ENCODE measurements around the gene TRIM42. TPM values are rescaled to one million over a fixed set of nuclear protein-coding genes. Genes with fewer than 3 reads are reported as not detected.

TRIM42 gene
- not detected for total RNA-seq
- total RNA-seq (2013): not detected
- total RNA-seq: 0 reads per million in 29 experiments

- ChIA-PET POLR2A (no interaction called here), CTCF (no interaction called here)
- Histone ChIP-seq H3K36me3 (ENCODE audit: control insufficient read depth in 2 of 2, extremely low read depth in 1 of 2, insufficient read depth in 1 of 2, low read length in 1 of 2) (no peaks in the 10 kb centered on the region), H3K27me3 (replicated peaks in 1 of 2; ENCODE audit: control insufficient read depth in 2 of 2, extremely low read depth in 1 of 2, insufficient read depth in 2 of 2, low read length in 1 of 2) (no peaks in the 10 kb centered on the region), H3K4me1 (ENCODE audit: control insufficient read depth in 1 of 2, extremely low read depth in 1 of 2, insufficient read depth in 2 of 2, low read length in 2 of 2) (no peaks in the 10 kb centered on the region), H3K27ac (ENCODE audit: low read length) (no peak within 1 kb of the TSS), H3K4me3 (ENCODE audit: control insufficient read depth in 1 of 2, extremely low read depth in 1 of 2, low read length in 1 of 2) (no peak within 1 kb of the TSS), H3K9me3 (no peaks in the 10 kb centered on the region)
- no peak for DNase-seq
- Mint-ChIP-seq H3K9me3 (peaks cover 1 to 5% (median 3%) of the 10 kb centered on the region in 3 donors), H3K27ac (no peak within 1 kb of the TSS), H3K4me1 (no peaks in the 10 kb centered on the region), H3K36me3 (no peaks in the 10 kb centered on the region), H3K27me3 (no peaks in the 10 kb centered on the region), H3K4me3 (no peak within 1 kb of the TSS)
- no peak for ATAC-seq (replicated peaks in 1 of 4)
- WGBS (ENCODE audit: insufficient coverage): no CpG with 5 or more reads among the region's 2 CpGs
These were observed at the start of gene TRIM42 for GRCh38 chr3:140677764-140678163. TRIM42 (plus strand) TSS chr3:140678064; CDS start chr3:140678230, 166 bp downstream.

DNA sequence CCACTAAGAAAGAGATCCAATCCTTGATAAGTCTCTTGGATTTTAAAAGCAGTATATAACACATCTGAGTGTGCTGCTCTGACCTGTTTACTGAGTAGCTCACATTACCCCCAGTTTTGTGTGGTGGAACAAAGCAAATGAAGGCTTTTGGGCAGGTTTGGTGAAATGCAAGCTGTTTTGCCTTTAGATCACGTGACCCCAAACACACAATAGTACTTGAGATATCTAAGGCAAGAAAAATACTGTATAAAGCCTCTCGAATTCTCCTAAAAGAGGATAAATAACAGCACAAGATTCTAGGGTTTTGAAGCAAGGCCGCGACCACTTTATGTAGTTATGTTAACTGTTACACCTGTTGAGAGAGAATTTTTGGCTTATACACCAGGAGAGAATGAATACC lies 49.3 kb upstream of the TRIM42 start:
- Histone ChIP-seq H3K4me3 (ENCODE audit: control insufficient read depth in 1 of 2, extremely low read depth in 1 of 2, low read length in 1 of 2) (no peak overlapping the region), H3K36me3 (ENCODE audit: control insufficient read depth in 2 of 2, extremely low read depth in 1 of 2, insufficient read depth in 1 of 2, low read length in 1 of 2) (no peaks in the 10 kb centered on the region), H3K27me3 (replicated peaks in 1 of 2; ENCODE audit: control insufficient read depth in 2 of 2, extremely low read depth in 1 of 2, insufficient read depth in 2 of 2, low read length in 1 of 2) (no peaks in the 10 kb centered on the region), H3K27ac (ENCODE audit: low read length) (no peak overlapping the region), H3K4me1 (ENCODE audit: control insufficient read depth in 1 of 2, extremely low read depth in 1 of 2, insufficient read depth in 2 of 2, low read length in 2 of 2) (no peaks in the 10 kb centered on the region), H3K9me3 (no peaks in the 10 kb centered on the region)
- Mint-ChIP-seq H3K4me1 (no peaks in the 10 kb centered on the region), H3K9me3 (no peaks in the 10 kb centered on the region), H3K4me3 (no peak overlapping the region), H3K27ac (no peak overlapping the region), H3K36me3 (no peaks in the 10 kb centered on the region), H3K27me3 (no peaks in the 10 kb centered on the region)
- POLR2A ChIA-PET: no interaction called here
- CTCF ChIA-PET: no interaction called here
- WGBS (ENCODE audit: insufficient coverage): no CpG with 5 or more reads among the region's 4 CpGs
- ATAC-seq (replicated peaks in 1 of 4) (no peak), DNase-seq (no peak)

GRCh38 chr3:140629357-140630137 lies 48.3 kb upstream of the TRIM42 start:
- Histone ChIP-seq H3K36me3 (ENCODE audit: control insufficient read depth in 2 of 2, extremely low read depth in 1 of 2, insufficient read depth in 1 of 2, low read length in 1 of 2) (no peaks in the 10 kb centered on the region), H3K27me3 (replicated peaks in 1 of 2; ENCODE audit: control insufficient read depth in 2 of 2, extremely low read depth in 1 of 2, insufficient read depth in 2 of 2, low read length in 1 of 2) (no peaks in the 10 kb centered on the region), H3K4me3 (ENCODE audit: control insufficient read depth in 1 of 2, extremely low read depth in 1 of 2, low read length in 1 of 2) (no peak overlapping the region), H3K4me1 (ENCODE audit: control insufficient read depth in 1 of 2, extremely low read depth in 1 of 2, insufficient read depth in 2 of 2, low read length in 2 of 2) (no peaks in the 10 kb centered on the region), H3K27ac (ENCODE audit: low read length) (no peak overlapping the region), H3K9me3 (no peaks in the 10 kb centered on the region)
- POLR2A ChIA-PET: no interaction called here
- H3K9me3 Mint-ChIP-seq: no peaks in the 10 kb centered on the region
- 88% methylated on average over 1 of the region's 3 CpGs for WGBS (ENCODE audit: insufficient coverage)
- no peaks in the 10 kb centered on the region for H3K36me3 Mint-ChIP-seq
- ATAC-seq (replicated peaks in 1 of 4): no peak
- no peak overlapping the region for H3K27ac Mint-ChIP-seq
- H3K27me3 Mint-ChIP-seq: no peaks in the 10 kb centered on the region
- no peak overlapping the region for H3K4me3 Mint-ChIP-seq
- no peaks in the 10 kb centered on the region for H3K4me1 Mint-ChIP-seq
- CTCF ChIA-PET: no interaction called here
- DNase-seq: no peak

GRCh38 chr3:140630366-140630765 lies 47.5 kb upstream of the TRIM42 start:
- DNase-seq: no peak
- Histone ChIP-seq H3K27ac (ENCODE audit: low read length) (no peak overlapping the region), H3K4me3 (ENCODE audit: control insufficient read depth in 1 of 2, extremely low read depth in 1 of 2, low read length in 1 of 2) (no peak overlapping the region), H3K4me1 (ENCODE audit: control insufficient read depth in 1 of 2, extremely low read depth in 1 of 2, insufficient read depth in 2 of 2, low read length in 2 of 2) (no peaks in the 10 kb centered on the region), H3K36me3 (ENCODE audit: control insufficient read depth in 2 of 2, extremely low read depth in 1 of 2, insufficient read depth in 1 of 2, low read length in 1 of 2) (no peaks in the 10 kb centered on the region), H3K9me3 (no peaks in the 10 kb centered on the region), H3K27me3 (replicated peaks in 1 of 2; ENCODE audit: control insufficient read depth in 2 of 2, extremely low read depth in 1 of 2, insufficient read depth in 2 of 2, low read length in 1 of 2) (no peaks in the 10 kb centered on the region)
- ATAC-seq (replicated peaks in 1 of 4): no peak
- no peaks in the 10 kb centered on the region for H3K36me3 Mint-ChIP-seq
- no peaks in the 10 kb centered on the region for H3K9me3 Mint-ChIP-seq
- ChIA-PET POLR2A (no interaction called here), CTCF (no interaction called here)
- no peak overlapping the region for H3K27ac Mint-ChIP-seq
- 83% methylated on average over 1 of the region's 5 CpGs for WGBS (ENCODE audit: insufficient coverage)
- no peaks in the 10 kb centered on the region for H3K27me3 Mint-ChIP-seq
- H3K4me1 Mint-ChIP-seq: no peaks in the 10 kb centered on the region
- H3K4me3 Mint-ChIP-seq: no peak overlapping the region

DNA sequence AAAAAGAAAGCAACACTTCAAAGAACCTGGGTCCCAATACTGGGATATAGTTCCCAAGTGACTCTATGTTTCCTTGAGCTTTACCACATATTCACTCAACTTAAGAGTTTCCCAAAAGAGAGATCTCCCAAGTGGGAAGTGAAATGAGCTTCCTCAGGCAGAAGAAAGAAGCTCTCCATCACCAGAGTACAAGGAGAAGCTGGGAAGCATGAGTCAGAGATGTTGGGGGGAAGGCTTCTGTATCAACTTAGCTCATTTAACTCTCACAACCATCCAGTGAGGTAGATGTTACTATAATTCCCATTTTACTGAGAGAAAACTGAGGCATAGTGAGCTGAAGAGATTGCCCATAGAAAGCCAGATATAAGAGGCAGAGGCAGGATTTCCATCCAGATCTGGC lies 47.0 kb upstream of the TRIM42 start:
- Histone ChIP-seq H3K36me3 (ENCODE audit: control insufficient read depth in 2 of 2, extremely low read depth in 1 of 2, insufficient read depth in 1 of 2, low read length in 1 of 2) (no peaks in the 10 kb centered on the region), H3K27me3 (replicated peaks in 1 of 2; ENCODE audit: control insufficient read depth in 2 of 2, extremely low read depth in 1 of 2, insufficient read depth in 2 of 2, low read length in 1 of 2) (no peaks in the 10 kb centered on the region), H3K27ac (ENCODE audit: low read length) (no peak overlapping the region), H3K4me1 (ENCODE audit: control insufficient read depth in 1 of 2, extremely low read depth in 1 of 2, insufficient read depth in 2 of 2, low read length in 2 of 2) (no peaks in the 10 kb centered on the region), H3K9me3 (no peaks in the 10 kb centered on the region), H3K4me3 (ENCODE audit: control insufficient read depth in 1 of 2, extremely low read depth in 1 of 2, low read length in 1 of 2) (no peak overlapping the region)
- ChIA-PET POLR2A (no interaction called here), CTCF (no interaction called here)
- Mint-ChIP-seq H3K4me3 (no peak overlapping the region), H3K9me3 (no peaks in the 10 kb centered on the region), H3K36me3 (no peaks in the 10 kb centered on the region), H3K4me1 (no peaks in the 10 kb centered on the region), H3K27ac (no peak overlapping the region), H3K27me3 (no peaks in the 10 kb centered on the region)
- ATAC-seq (replicated peaks in 1 of 4) (no peak), DNase-seq (no peak)

DNA sequence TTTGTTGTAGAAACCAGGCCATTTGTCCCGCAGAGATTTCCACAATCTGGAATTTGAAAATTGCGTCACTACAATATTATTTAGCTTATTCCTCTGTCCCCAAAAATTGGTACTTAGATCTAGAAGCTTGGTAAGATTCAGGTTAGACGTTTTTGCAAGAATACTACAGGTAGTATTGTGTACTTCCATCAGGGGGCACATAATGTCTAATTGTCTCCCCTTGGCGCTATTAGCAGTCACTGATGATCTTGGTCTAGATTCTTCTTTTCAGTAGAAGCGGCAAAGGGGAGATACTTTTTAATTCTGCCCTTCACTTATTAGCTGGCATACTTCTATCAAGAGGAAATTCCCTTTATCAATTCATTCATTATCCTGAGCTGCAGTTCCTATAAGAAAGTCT lies 42.6 kb upstream of the TRIM42 start:
- WGBS (ENCODE audit: insufficient coverage): 60% methylated on average over 1 of the region's 5 CpGs
- Histone ChIP-seq H3K27me3 (replicated peaks in 1 of 2; ENCODE audit: control insufficient read depth in 2 of 2, extremely low read depth in 1 of 2, insufficient read depth in 2 of 2, low read length in 1 of 2) (no peaks in the 10 kb centered on the region), H3K27ac (ENCODE audit: low read length) (no peak overlapping the region), H3K36me3 (ENCODE audit: control insufficient read depth in 2 of 2, extremely low read depth in 1 of 2, insufficient read depth in 1 of 2, low read length in 1 of 2) (no peaks in the 10 kb centered on the region), H3K9me3 (no peaks in the 10 kb centered on the region), H3K4me1 (ENCODE audit: control insufficient read depth in 1 of 2, extremely low read depth in 1 of 2, insufficient read depth in 2 of 2, low read length in 2 of 2) (no peaks in the 10 kb centered on the region), H3K4me3 (ENCODE audit: control insufficient read depth in 1 of 2, extremely low read depth in 1 of 2, low read length in 1 of 2) (no peak overlapping the region)
- Mint-ChIP-seq H3K27ac (no peak overlapping the region), H3K9me3 (no peaks in the 10 kb centered on the region), H3K27me3 (no peaks in the 10 kb centered on the region), H3K4me1 (no peaks in the 10 kb centered on the region), H3K4me3 (no peak overlapping the region), H3K36me3 (no peaks in the 10 kb centered on the region)
- ATAC-seq (replicated peaks in 1 of 4) (no peak), DNase-seq (no peak)
- ChIA-PET POLR2A (no interaction called here), CTCF (no interaction called here)
